Activated effector memory CD4-positive, alpha-beta T cell treated with Interleukin-2 at 50 U/mL for 16 hours (primary cell): ENCODE results near the gene SDF4.

ENCODE experiments used
- DNase-seq: peaks from one replicate; pipeline ENCODE4 v3.0.0-alpha.2; 2020

SDF4 gene

GRCh38 chr1:1226566-1227362, 5.0 kb downstream of the SDF4 start:
- no peak for DNase-seq

- no peak for DNase-seq
These were observed 5.9 kb downstream of the SDF4 start for GRCh38 chr1:1225913-1226312.

DNA sequence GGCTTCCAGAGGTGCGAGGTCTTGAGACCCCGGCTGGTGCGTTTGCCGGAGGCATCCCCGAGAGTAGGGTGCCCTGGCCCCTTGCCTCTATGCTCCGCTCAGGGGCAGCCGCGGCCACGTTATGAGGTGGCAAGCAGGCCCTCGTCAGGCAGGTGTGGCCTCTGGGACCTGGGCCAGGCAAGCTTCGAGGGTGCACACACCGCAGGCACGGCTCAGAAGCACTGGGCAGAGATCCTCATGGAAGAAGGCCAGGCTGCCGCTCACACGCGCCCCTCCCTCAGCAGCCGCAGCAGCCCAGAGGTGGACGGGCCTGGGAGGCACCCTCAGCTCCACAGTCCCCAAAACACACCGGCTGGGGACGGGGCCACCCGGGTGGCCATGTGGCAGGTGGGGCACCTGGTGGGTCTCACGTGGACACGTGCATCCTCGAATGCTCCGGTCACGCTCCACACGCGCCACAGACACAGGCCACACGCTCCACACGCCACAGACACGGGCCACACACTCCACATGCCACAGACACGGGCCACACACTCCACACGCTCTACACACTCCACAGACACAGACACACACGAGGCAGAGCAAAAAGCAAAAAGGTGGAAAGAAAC, 6.5 kb downstream of the SDF4 start:
- DNase-seq = no peak

DNA sequence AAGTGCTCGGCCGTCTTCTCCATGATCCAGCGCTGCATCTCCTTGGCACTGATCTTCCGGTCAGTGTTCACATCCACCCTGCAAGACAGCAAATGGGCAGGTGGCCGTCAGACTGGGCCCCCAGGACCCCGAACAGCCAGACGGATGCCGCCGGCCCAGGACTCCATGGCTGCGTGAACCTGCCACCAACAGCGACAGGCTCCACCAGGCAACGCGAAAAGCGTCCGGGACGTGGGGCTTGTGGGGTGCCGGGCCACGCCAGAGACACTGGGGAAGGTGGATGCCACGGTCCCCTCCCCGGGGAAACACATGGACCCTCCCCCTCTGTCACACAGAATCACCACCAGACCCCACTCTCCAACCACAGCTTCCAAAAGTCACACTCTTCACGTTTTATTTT, 7.9 kb downstream of the SDF4 start:
- no peak for DNase-seq

DNA sequence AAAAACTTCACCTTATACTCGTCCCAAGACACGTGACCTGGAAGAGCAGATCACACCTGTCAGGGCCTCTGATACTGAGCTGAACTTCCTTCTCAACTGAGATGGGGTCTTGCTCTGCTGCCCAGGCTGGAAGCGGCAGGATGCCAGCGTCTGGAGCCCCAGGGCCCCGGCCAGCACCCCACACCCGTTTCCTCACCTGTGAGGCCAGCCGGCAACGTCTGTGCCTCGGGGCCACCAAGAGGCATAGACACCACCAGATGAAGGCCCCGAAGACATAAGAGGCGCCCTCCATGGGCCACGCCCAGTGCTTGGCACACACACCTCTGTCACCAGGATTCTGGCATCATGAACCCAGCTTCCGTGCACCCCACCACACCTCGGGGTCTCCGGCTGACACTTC, 8.5 kb downstream of the SDF4 start:
- DNase-seq = no peak

DNA sequence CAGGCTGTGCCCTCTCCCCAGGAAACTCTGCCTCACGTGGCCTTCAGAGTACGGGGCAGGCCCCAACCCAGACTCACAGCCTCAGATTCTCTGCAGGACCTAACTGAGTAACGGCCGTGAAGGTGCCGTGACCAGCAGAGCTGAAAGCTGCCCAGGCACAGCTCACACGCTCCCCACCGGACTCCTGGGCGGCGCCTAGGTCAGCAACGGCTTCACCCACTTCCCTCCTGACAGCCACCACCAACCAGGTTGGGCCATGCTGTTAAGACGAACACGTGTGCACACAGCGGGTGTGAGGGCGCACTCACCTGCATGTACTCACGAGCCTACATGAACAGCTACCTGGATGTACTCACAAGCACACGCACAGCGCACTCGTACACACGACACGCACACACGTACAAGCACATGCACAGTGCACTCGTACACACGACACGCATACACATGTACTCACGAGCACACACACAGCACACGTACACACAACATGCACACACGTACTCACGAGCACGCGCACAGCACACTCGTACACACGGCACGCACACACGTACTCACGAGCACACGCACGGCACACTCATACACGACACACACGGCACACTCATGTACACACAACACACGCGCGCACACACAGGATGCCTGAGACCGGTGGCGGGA, 9.1 kb downstream of the SDF4 start:
- DNase-seq = no peak

DNA sequence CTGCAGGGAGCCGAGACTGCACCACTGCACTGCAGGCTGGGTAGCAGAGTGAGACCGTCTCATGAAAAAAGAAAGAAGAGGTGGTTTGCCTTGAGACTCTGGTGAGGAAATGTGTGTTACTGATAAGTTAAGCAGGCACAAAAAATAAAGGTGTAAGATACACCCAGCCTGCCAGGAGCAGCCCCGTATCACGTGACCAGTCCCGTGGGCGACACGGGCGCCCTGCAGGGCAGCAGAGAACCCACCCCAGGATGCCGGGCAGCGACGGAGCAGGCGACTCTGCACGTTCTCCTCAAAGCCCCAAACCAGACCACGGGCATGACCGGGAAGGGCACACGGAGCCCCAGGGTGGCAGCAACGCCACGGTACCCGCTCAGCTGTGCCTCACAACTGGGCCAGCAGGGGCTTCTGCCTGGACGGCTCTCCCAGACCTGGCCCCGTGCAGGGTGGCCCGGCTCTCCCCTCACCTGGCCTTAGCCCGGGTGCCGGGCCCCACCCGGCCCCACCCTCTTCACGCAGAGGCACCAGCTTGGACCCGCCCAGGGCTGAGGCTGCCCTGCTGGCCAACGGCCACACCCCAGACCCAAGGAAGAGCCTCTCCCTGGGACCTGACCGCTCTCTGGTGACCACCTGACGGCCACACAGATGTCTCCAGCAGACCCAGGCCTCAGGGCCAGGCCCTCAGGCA, 9.8 kb downstream of the SDF4 start:
- no peak for DNase-seq

DNA sequence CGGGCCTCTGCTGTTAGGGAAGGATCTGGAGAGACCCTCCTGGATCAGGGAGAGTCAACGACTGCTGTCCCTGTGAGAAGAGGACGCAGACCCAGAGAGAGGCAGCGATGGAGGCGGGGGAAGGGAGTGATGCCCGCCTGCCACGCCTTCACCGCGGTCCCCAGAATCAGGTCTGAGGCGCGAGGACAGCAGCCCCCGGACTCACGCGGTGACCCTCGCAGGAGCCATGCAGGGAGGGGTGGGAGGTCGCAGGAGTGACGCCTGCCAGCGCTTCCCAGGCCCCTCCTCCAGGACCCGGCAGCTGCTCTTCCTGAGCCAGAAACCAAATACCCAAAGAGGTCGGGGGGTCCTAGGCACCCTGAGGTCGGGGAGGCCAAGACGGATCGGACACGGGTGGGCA, 11.6 kb downstream of the SDF4 start:
- DNase-seq = no peak

GRCh38 chr1:1219341-1219740, 12.5 kb downstream of the SDF4 start:
- peak; percentile 48 for DNase-seq

DNA sequence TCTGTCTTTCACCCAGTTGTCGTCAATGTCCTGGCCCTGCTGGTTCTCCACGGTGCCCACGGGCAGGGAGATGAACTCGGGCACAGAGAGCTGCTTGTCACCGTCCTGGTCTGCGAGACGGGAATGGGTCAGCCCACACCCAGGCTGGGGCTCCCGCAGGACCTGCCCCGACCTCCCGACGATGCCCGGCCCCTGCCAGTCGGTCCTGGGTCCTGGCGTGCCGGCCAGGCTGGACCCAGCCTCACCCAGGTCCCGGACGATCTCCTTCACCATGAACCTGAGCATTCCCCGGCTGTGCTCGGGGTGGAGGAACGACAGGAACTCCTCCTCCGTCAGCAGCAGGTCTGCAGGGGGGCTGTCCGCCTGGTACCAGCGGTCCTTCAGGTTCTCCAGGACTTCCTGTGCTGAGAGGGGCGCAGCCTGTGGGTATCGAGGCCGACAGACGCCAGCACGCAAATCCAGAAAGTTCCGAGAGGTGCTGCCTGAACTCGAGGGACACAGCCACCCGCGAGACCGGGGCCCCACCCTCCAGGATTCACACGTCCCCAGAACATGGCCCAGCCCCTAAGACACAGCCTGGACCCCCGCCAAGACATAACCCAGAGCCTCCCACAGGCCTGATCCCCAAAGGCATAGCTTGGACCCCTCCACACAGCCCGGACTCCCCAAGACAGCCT, 13.1 kb downstream of the SDF4 start:
- no peak for DNase-seq

- DNase-seq = no peak
These were observed 13.9 kb downstream of the SDF4 start for GRCh38 chr1:1217621-1218523.

- DNase-seq = peak; percentile 70
These were observed 14.8 kb downstream of the SDF4 start for GRCh38 chr1:1216770-1217620.

DNA sequence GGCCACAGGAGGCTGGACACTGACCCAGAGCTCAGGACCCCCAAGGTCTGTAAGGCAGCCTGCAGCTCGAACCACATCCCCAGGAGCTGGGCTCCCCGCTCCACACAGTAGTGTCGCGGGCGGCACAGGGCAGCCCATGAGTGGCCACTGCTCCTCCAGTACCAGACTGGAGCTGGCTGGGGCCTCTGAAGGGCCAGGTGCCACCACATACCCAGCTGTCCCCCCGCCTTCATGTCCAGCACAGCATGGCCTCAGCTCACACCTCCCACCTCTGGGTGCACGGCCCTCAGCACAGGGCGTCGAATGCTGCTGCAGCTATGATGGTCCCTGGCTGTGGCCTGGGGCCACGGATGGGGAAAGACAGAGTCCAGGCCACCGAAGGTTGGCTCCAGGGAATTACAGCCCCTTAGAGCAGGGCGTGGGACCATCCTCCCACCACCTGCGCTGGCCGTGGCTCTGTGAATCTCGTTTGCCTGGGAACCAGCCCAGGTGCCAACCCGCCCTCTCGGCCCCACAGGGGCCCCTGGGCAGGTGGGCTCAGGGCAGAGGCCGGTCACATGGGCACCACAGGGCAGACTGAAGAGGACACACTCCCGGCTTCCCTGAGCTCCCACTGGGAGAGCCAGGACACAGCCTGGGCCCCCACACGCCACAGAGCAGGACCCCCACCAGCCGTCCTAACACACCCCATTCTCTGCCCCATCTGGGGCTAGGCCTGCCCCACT, 15.8 kb downstream of the SDF4 start:
- DNase-seq = no peak

DNA sequence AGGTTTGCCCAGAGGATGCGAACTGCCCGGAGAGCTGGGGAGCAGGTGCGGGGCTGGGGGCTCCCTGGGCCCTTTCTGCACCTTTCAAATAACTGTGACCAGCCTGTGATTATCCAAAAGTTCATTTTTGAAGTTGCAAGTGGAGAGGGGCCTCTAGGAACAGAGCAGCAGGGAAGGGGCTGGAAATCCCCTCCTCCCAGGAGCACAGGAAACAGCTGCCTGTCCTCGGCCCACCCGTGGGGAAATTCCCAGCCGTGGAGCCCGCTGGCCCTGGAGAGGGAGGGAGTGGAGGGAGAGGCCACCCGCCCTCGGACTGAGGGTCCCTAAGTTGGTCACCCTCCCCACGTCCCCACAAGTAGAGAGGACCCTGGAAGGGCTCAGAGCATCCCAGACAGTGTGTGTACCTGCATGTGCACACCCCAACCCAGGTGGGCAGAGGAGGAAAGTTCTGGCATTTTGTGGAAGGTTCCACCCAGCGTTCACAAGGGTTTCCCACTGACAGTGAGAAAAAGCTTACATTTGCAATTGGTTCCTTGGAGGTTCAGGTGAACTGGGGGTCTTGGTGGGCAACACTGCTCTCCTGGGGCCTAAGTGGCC, 16.6 kb downstream of the SDF4 start:
- no peak for DNase-seq

- DNase-seq = no peak
These were observed 18.2 kb downstream of the SDF4 start, which contains the start of gene TNFRSF4 for GRCh38 chr1:1213345-1214265. Gene TNFRSF4 (minus strand): TSS chr1:1214153. CDS start chr1:1214127, 26 bp downstream.

GRCh38 chr1:1212780-1213344, 18.9 kb downstream of the SDF4 start:
- DNase-seq = peak; percentile 29

DNA sequence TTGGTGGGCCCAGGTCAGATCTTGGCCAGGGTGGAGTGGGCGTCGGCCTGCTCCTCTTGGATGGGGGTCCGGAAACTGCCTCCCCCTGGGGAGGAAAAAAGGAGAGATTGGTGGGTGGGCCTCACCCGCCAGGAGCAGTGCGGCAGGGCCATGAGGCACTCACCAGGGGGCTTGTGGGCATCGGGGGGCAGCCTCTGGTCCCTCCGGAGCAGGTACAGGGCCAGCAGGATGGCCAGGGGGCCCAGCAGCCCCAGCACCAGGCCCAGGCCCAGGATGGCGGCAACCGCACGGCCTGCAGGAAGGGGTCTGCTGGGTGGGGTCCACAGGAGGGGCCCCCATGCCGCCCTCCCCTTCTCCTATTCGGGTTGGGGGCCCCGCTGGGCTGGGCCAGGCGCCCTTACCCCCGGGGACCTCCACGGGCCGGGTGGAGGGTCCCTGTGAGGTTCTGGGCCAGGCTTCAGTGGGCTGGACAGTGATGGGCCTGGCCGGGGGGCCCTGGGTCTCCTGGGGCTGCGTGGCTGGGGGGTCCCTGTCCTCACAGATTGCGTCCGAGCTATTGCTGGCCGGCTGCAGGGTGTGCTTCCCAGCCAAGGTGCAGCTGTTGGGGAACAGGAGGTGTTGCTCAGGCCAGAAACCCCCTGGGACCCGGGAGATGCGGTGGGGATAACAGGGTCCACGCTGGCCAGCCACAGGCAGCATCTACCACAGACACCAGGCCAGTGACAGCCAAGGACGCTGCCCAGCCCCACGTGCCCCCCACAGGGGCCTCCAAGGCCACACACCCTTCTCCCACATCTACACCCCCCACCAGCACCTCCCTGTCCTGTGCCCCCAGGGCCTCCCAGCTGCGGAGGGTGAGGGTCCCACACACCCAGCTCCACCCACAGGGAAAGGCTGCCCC, 20.0 kb downstream of the SDF4 start:
- no peak for DNase-seq
